CD4-positive, alpha-beta T cell (primary cell): ENCODE results near the gene USP6NL. TPM values are rescaled to one million over a fixed set of nuclear protein-coding genes. Genes with fewer than 3 reads are reported as not detected.

Experiments used
- ATAC-seq: fragments of 200-7000 bp; cut with Tn5 transposase; one replicate; pipeline ENCODE4 v1.10.0; 2022; ENCODE audit warnings: mild to moderate bottlenecking; ENCODE audit not compliant: poor library complexity
- CTCF ChIA-PET: fragments of 350-600 bp; sonication (Branson Sonifier 250); formaldehyde crosslinking; loops from one replicate; lab custom pipeline; 2021; ENCODE audit warnings: antibody characterized with exemption, inconsistent platforms; lab: Charles Lee
- POLR2A ChIA-PET: fragments of 350-600 bp; sonication (Branson Sonifier 250); formaldehyde crosslinking; loops from one replicate; lab custom pipeline; 2021; ENCODE audit warnings: antibody characterized with exemption, inconsistent platforms; lab: Charles Lee
- DNase-seq, 14 experiments: peaks; one replicate each; pipeline ENCODE4 v3.0.0-alpha.2; 2013 to 2020; ENCODE audit warnings: mixed read lengths in 2 of 14
- H3K27ac ChIP-seq, 2 donors: one replicate each; pipeline versions ENCODE4 v1.5.1 to v1.7.0; 2013; ENCODE audit warnings: low read length in 2 of 2, low read depth in 1 of 2, mild to moderate bottlenecking in 1 of 2
- H3K27me3 ChIP-seq, 2 experiments: 1 replicate in 1 of 2; 2 replicates in 1 of 2; pipeline versions ENCODE4 v1.6.1 to v1.7.0; 2013; ENCODE audit warnings: low read length in 2 of 2, control low read depth in 1 of 2, mild to moderate bottlenecking in 1 of 2, moderate library complexity in 1 of 2; ENCODE audit not compliant: insufficient read depth in 2 of 2, control insufficient read depth in 1 of 2
- H3K36me3 ChIP-seq: one replicate; pipeline ENCODE4 v1.6.1; 2013; ENCODE audit warnings: low read length, control low read depth; ENCODE audit not compliant: insufficient read depth
- H3K4me1 ChIP-seq: one replicate; pipeline ENCODE4 v1.6.1; 2013; ENCODE audit warnings: low read length, control low read depth; ENCODE audit not compliant: insufficient read depth
- H3K4me3 ChIP-seq: one replicate; pipeline ENCODE4 v1.5.1; 2013; ENCODE audit warnings: mild to moderate bottlenecking, low read length, moderate library complexity
- H3K9me3 ChIP-seq, 2 experiments: 1 replicate in 1 of 2; 2 replicates in 1 of 2; pipeline versions ENCODE4 v1.6.1 to v1.7.0; 2013; ENCODE audit warnings: low read length in 2 of 2, mild to moderate bottlenecking in 2 of 2, control low read depth in 1 of 2, moderate library complexity in 1 of 2; ENCODE audit not compliant: control insufficient read depth in 1 of 2, insufficient read depth in 1 of 2
- H3K27ac Mint-ChIP-seq: one replicate; pipeline ENCODE4 v1.8.0; 2020; ENCODE audit warnings: mixed read lengths
- H3K27me3 Mint-ChIP-seq: one replicate; pipeline ENCODE4 v1.8.0; 2021; ENCODE audit warnings: mixed read lengths
- H3K36me3 Mint-ChIP-seq: one replicate; pipeline ENCODE4 v1.8.0; 2021; ENCODE audit warnings: low read depth, mixed read lengths
- H3K4me1 Mint-ChIP-seq: one replicate; pipeline ENCODE4 v1.8.0; 2021; ENCODE audit warnings: low read depth, mixed read lengths
- H3K4me3 Mint-ChIP-seq: one replicate; pipeline ENCODE4 v1.8.0; 2020; ENCODE audit warnings: mild to moderate bottlenecking, mixed read lengths
- H3K9me3 Mint-ChIP-seq: one replicate; pipeline ENCODE4 v1.8.0; 2020; ENCODE audit warnings: mixed read lengths
- CTCF ChIP-seq: fragments of 200-600 bp; IDR thresholded peaks from one replicate; pipeline ENCODE4 v1.8.0; 2022; ENCODE audit warnings: antibody characterized with exemption, mild to moderate bottlenecking
- intact Hi-C, 2 experiments: fragments of 100-400 bp; cut with DNase I in 1 of 2; cut with micrococcal nuclease in 1 of 2; formaldehyde crosslinking; loops; one replicate each; pipeline versions ENCODE4 v1.15.1 to v1.9.0; 2023 to 2025; cut with DNase I, micrococcal nuclease
- total RNA-seq, 174 experiments: library from RNA in 2 of 174; stranded (reverse) in 2 of 174; gene quantifications; one replicate each; pipeline ENCODE4 v1.2.3 and lab custom pipeline; 2021 to 2026

USP6NL gene
- total RNA-seq, 2 experiments from 2014 or later = 5.2 to 5.6 TPM

GRCh38 chr10:11551104-11551503, 60.3 kb downstream of the USP6NL start:
- Histone ChIP-seq H3K9me3 (no peaks in the 10 kb centered on the region), H3K27ac (no peak overlapping the region), H3K27me3 (no peaks in the 10 kb centered on the region), H3K36me3 (no peaks in the 10 kb centered on the region), H3K4me1 (no peaks in the 10 kb centered on the region), H3K4me3 (no peak overlapping the region)
- ATAC-seq (no peak), DNase-seq (no peak)
- H3K27ac Mint-ChIP-seq = no peak overlapping the region
- CTCF ChIA-PET = no interaction called here
- POLR2A ChIA-PET = no interaction called here
- intact Hi-C loops = no loop called here
- no peak overlapping the region for H3K4me3 Mint-ChIP-seq
- H3K4me1 Mint-ChIP-seq = peaks cover 9% of the 10 kb centered on the region
- no peaks in the 10 kb centered on the region for H3K9me3 Mint-ChIP-seq
- no peaks in the 10 kb centered on the region for H3K27me3 Mint-ChIP-seq
- no peaks in the 10 kb centered on the region for H3K36me3 Mint-ChIP-seq
- TF ChIP-seq CTCF = no peak

GRCh38 chr10:11548768-11549099, 62.7 kb downstream of the USP6NL start:
- no peaks in the 10 kb centered on the region for H3K9me3 ChIP-seq
- no peaks in the 10 kb centered on the region for H3K4me1 ChIP-seq
- intact Hi-C loops = no loop called here
- DNase-seq (no peak), ATAC-seq (no peak)
- ChIA-PET POLR2A (no interaction called here), CTCF (interaction anchor here (1.4 kb wide), 1 partner anchor 9 kb away, joined by 4 read pairs; no protein-coding TSS in a partner anchor)
- H3K27ac ChIP-seq = no peak overlapping the region
- H3K4me1 Mint-ChIP-seq = peaks cover under 1% of the 10 kb centered on the region
- no peaks in the 10 kb centered on the region for H3K9me3 Mint-ChIP-seq
- no peaks in the 10 kb centered on the region for H3K36me3 Mint-ChIP-seq
- no peak overlapping the region for H3K4me3 Mint-ChIP-seq
- H3K27ac Mint-ChIP-seq = no peak overlapping the region
- TF ChIP-seq CTCF = no peak
- no peaks in the 10 kb centered on the region for H3K27me3 ChIP-seq
- no peaks in the 10 kb centered on the region for H3K27me3 Mint-ChIP-seq
- H3K36me3 ChIP-seq = no peaks in the 10 kb centered on the region
- no peak overlapping the region for H3K4me3 ChIP-seq

GRCh38 chr10:11548065-11548767, 63.2 kb downstream of the USP6NL start:
- Mint-ChIP-seq H3K27me3 (no peaks in the 10 kb centered on the region), H3K36me3 (no peaks in the 10 kb centered on the region), H3K4me1 (no peaks in the 10 kb centered on the region), H3K4me3 (no peak overlapping the region), H3K27ac (no peak overlapping the region), H3K9me3 (no peaks in the 10 kb centered on the region)
- Histone ChIP-seq H3K4me1 (no peaks in the 10 kb centered on the region), H3K4me3 (no peak overlapping the region), H3K27ac (no peak overlapping the region), H3K9me3 (no peaks in the 10 kb centered on the region), H3K27me3 (no peaks in the 10 kb centered on the region), H3K36me3 (no peaks in the 10 kb centered on the region)
- intact Hi-C loops = no loop called here
- no peak for TF ChIP-seq CTCF
- DNase-seq (no peak), ATAC-seq (no peak)
- ChIA-PET POLR2A (no interaction called here), CTCF (interaction anchor here (0.6 to 1.4 kb wide), 2 partner anchors 9 to 1887 kb away, joined by 3 to 4 read pairs; no protein-coding TSS in a partner anchor)
